ENCODE measurements around the gene ALDH1L2. TPM values are rescaled to one million over a fixed set of nuclear protein-coding genes. Genes with fewer than 3 reads are reported as not detected.

ALDH1L2 gene
- total RNA-seq, 1 experiment from 2014 or later, result 2.2 TPM

DNA sequence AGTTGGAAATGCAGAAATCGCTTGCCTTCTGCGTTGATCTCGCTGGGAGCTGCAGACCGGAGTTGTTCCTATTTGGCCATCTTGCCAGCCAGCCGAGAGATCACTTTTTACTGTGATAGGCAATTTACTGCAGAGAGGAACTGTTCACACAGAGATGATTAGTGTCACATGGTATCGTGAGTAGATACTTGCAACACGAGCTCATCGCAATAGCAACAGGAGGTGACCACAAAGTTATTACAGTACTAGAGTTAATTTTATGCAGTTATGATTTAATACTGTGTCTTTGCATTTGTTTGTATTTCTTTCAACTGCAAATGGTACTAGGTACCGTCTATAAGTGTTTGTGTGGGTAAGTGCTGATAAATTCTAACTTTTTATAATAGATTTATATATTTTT lies 70.4 kb downstream of the ALDH1L2 start:
- ChIA-PET POLR2A (ENCODE audit: unreplicated experiment) (no interaction called here), CTCF (interaction anchor here (0.6 kb wide), 1 partner anchor 605 kb away, joined by 6 read pairs; no protein-coding TSS in a partner anchor)

DNA sequence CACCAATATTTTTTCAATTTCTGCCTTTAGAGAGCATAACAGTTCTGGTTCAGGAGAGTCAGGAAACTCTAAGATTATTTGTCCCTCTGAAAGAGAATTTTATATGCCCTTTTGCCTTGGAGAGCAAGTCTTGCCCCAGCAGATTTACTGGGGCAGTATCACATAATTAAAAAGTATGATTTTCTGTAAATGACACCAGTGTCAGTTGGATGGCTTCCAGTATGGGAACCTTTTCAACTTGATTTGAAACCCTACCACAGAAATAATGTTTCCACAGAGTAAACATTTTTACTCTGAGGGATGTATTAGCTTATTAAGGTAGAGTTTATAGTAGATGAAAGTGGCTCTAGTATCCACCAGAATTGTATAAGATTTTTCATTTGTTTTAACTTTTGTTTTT lies 82.8 kb downstream of the ALDH1L2 start:
- intact Hi-C loops (cut with micrococcal nuclease; ENCODE audit: unreplicated experiment), result no loop called here
- Histone ChIP-seq H3K4me1 (replicated peaks; ENCODE audit: insufficient read depth) (no peaks in the 10 kb centered on the region), H3K4me2 (no peak overlapping the region), H2AFZ (no peak overlapping the region), H3K9me2 (ENCODE audit: insufficient read depth) (no peaks in the 10 kb centered on the region), H4K20me1 (ENCODE audit: insufficient read depth) (no peaks in the 10 kb centered on the region; the same call in 1 of the 2 replicates), H3K36me3 (ENCODE audit: low read depth) (peaks cover 31% of the 10 kb centered on the region), H3K27me3 (ENCODE audit: insufficient read depth, low read depth) (no peaks in the 10 kb centered on the region), H3K79me2 (ENCODE audit: low read depth) (no peaks in the 10 kb centered on the region), H3F3A (ENCODE audit: insufficient read depth, low read depth) (no peaks in the 10 kb centered on the region; the same call in 1 of the 2 replicates), H3K27ac (no peak overlapping the region), H3K4me3 (no peak overlapping the region), H3K9me3 (ENCODE audit: insufficient read depth, low read depth) (no peaks in the 10 kb centered on the region)
- DNase-seq, result no peak
- ChIA-PET POLR2A (ENCODE audit: unreplicated experiment) (interaction anchor here (0.7 kb wide), 1 partner anchor 8 kb away, joined by 3 read pairs; no protein-coding TSS in a partner anchor), CTCF (no interaction called here)
- BruUV-seq (replicated peaks), result no TSS peak
- TF ChIP-seq, protein P1, sequence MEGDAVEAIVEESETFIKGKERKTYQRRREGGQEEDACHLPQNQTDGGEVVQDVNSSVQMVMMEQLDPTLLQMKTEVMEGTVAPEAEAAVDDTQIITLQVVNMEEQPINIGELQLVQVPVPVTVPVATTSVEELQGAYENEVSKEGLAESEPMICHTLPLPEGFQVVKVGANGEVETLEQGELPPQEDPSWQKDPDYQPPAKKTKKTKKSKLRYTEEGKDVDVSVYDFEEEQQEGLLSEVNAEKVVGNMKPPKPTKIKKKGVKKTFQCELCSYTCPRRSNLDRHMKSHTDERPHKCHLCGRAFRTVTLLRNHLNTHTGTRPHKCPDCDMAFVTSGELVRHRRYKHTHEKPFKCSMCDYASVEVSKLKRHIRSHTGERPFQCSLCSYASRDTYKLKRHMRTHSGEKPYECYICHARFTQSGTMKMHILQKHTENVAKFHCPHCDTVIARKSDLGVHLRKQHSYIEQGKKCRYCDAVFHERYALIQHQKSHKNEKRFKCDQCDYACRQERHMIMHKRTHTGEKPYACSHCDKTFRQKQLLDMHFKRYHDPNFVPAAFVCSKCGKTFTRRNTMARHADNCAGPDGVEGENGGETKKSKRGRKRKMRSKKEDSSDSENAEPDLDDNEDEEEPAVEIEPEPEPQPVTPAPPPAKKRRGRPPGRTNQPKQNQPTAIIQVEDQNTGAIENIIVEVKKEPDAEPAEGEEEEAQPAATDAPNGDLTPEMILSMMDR (conservative IDR thresholded peaks at IDR 0.05), result no peak
- TF ChIP-seq EZH2 (IDR thresholded peaks at IDR 0.05; ENCODE audit: low read depth), result no peak

More for the DNA sequence above, 70.4 kb downstream of the ALDH1L2 start:
- no peak for DNase-seq
- H3K9me3 ChIP-seq (ENCODE audit: insufficient read depth, low read depth), result no peaks in the 10 kb centered on the region
- no peak overlapping the region for H3K27ac ChIP-seq
- H3K36me3 ChIP-seq (ENCODE audit: low read depth), result no peaks in the 10 kb centered on the region
- no TSS peak for BruUV-seq (replicated peaks)
- H3K9me2 ChIP-seq (ENCODE audit: insufficient read depth), result no peaks in the 10 kb centered on the region
- H2AFZ ChIP-seq, result no peak overlapping the region
- intact Hi-C loops (cut with micrococcal nuclease; ENCODE audit: unreplicated experiment), result no loop called here
- H3K79me2 ChIP-seq (ENCODE audit: low read depth), result no peaks in the 10 kb centered on the region
- no peak overlapping the region for H3K4me2 ChIP-seq
- TF ChIP-seq, protein P1 (conservative IDR thresholded peaks at IDR 0.05), result no peak
- TF ChIP-seq EZH2 (IDR thresholded peaks at IDR 0.05; ENCODE audit: low read depth), result no peak
- no peaks in the 10 kb centered on the region for H3F3A ChIP-seq (ENCODE audit: insufficient read depth, low read depth)
- H3K4me1 ChIP-seq (replicated peaks; ENCODE audit: insufficient read depth), result no peaks in the 10 kb centered on the region
- H3K27me3 ChIP-seq (ENCODE audit: insufficient read depth, low read depth), result no peaks in the 10 kb centered on the region
- H4K20me1 ChIP-seq (ENCODE audit: insufficient read depth), result no peaks in the 10 kb centered on the region
- H3K4me3 ChIP-seq, result no peak overlapping the region

DNA sequence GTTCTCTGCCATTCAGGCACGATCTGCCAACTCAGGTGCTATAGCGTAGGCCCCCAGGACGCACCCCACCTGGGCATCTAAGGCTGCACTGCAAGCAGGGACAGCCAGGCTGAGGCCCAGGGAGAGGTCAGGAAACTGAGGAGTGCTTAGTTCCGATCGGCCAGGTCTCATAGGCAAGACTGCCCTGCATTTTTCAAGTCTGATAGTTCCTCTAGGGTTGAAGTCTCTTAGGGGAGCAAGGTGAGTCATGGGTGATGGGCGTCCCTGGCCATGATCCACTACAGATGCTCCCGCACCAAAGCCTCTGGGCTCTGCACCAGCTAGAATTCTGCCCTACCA lies 84.9 kb downstream of the ALDH1L2 start:
- Histone ChIP-seq H3K4me3 (no peak overlapping the region), H3K79me2 (ENCODE audit: low read depth) (no peaks in the 10 kb centered on the region), H2AFZ (no peak overlapping the region), H3K36me3 (ENCODE audit: low read depth) (peaks cover 37% of the 10 kb centered on the region), H3K4me1 (replicated peaks; ENCODE audit: insufficient read depth) (no peaks in the 10 kb centered on the region), H3K9me3 (ENCODE audit: insufficient read depth, low read depth) (no peaks in the 10 kb centered on the region), H3K27ac (no peak overlapping the region), H3F3A (ENCODE audit: insufficient read depth, low read depth) (no peaks in the 10 kb centered on the region; the same call in 1 of the 2 replicates), H3K9me2 (ENCODE audit: insufficient read depth) (no peaks in the 10 kb centered on the region), H3K27me3 (ENCODE audit: insufficient read depth, low read depth) (no peaks in the 10 kb centered on the region), H4K20me1 (ENCODE audit: insufficient read depth) (no peaks in the 10 kb centered on the region; the same call in 1 of the 2 replicates), H3K4me2 (no peak overlapping the region)
- intact Hi-C loops (cut with micrococcal nuclease; ENCODE audit: unreplicated experiment), result no loop called here
- DNase-seq, result no peak
- no peak for TF ChIP-seq EZH2 (IDR thresholded peaks at IDR 0.05; ENCODE audit: low read depth)
- TF ChIP-seq, protein P1 (conservative IDR thresholded peaks at IDR 0.05), result no peak
- ChIA-PET POLR2A (ENCODE audit: unreplicated experiment) (no interaction called here), CTCF (no interaction called here)
- BruUV-seq (replicated peaks), result no TSS peak
